Measurements from ENCODE around the gene NEDD4L. TPM values are rescaled to one million over a fixed set of nuclear protein-coding genes. Genes with fewer than 3 reads are reported as not detected.

The NEDD4L gene
- total RNA-seq, 1 donor from 2014 or later: 162 TPM

DNA sequence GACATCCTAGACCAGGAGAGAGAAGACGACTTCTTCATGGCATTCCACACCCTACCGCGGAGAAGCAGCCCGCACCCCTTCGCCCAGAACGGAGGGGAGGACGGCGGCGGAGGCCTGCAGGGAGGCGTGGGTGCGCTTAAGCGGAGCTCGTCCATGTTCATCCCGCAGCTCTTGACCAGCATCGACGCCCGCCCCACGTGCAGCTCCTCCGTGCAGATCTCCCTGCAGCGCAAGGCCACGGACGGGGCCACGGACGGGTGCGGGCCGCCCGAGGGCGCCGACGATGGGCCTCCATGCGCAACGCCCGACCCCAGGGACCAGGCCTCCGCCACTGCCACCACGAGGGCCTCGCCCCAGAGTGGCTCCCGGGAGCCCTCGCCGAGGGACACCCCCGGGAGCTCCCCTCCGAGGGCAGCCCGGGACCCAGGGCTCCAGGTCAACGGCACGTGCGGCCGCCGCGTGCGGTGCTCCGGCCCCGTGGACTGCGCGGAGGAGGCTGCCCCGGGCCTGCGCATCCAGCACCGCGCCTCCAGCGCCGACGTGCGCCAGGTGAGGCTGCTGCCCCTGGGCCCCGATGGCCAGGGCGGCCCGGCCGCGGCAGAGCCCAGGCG is 211.8 kb downstream of the NEDD4L start:
- DNase-seq (ENCODE audit: low spot score, unreplicated experiment): no peak
- Mint-ChIP-seq H3K27ac (peak overlapping the region; percentile 64), H3K36me3 (ENCODE audit: insufficient read depth) (peaks cover 21% of the 10 kb centered on the region), H3K9me3 (ENCODE audit: low read depth) (no peaks in the 10 kb centered on the region), H3K27me3 (no peaks in the 10 kb centered on the region), H3K4me1 (ENCODE audit: low read depth) (peaks cover 10% of the 10 kb centered on the region), H3K4me3 (ENCODE audit: low read depth) (no peak overlapping the region)
- no peak for TF ChIP-seq CTCF (IDR thresholded peaks at IDR 0.05; ENCODE audit: unreplicated experiment)

DNA sequence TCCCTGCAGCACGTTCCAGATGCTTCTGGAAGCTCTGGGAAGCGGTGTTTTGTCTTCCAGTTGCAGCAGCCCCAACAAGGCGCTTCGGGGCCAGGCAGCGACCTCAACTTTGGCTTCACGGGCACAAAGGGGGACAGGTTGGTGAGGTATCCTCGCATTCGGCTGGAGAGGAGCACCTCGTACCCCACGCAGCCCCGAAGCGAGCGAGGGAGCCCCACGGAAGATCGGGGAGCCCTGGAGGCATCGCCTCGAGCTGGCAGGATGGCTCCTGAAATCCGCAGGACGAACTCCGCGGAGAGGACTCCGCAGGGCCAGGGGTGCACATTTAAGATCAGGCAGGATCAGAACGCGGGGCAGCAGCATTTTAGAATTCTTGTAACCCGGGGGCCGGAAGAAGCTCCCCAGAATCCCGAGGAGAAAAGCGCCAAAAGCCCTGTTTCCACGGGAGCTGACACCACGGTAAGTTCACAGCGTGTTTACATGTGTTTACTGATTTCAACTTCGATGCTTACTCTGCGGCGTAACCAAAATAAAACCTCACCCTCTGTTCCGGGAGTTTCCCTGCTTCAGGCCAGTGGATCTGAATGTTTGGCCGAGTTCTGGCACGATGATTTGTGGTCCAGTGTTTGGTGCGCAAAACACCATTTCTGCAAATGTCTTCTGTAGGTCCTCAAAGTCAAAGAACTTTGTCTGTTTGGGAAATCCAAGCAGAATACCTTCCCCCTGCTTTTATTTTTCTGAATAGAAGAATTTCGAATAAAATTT is 212.5 kb downstream of the NEDD4L start:
- peaks cover 21% of the 10 kb centered on the region for H3K36me3 Mint-ChIP-seq (ENCODE audit: insufficient read depth)
- peaks cover 10% of the 10 kb centered on the region for H3K4me1 Mint-ChIP-seq (ENCODE audit: low read depth)
- TF ChIP-seq CTCF (IDR thresholded peaks at IDR 0.05; ENCODE audit: unreplicated experiment): no peak
- DNase-seq (ENCODE audit: low spot score, unreplicated experiment): no peak
- H3K27me3 Mint-ChIP-seq: no peaks in the 10 kb centered on the region
- peak overlapping the region; percentile 65 for H3K27ac Mint-ChIP-seq
- no peaks in the 10 kb centered on the region for H3K9me3 Mint-ChIP-seq (ENCODE audit: low read depth)
- H3K4me3 Mint-ChIP-seq (ENCODE audit: low read depth): no peak overlapping the region

DNA sequence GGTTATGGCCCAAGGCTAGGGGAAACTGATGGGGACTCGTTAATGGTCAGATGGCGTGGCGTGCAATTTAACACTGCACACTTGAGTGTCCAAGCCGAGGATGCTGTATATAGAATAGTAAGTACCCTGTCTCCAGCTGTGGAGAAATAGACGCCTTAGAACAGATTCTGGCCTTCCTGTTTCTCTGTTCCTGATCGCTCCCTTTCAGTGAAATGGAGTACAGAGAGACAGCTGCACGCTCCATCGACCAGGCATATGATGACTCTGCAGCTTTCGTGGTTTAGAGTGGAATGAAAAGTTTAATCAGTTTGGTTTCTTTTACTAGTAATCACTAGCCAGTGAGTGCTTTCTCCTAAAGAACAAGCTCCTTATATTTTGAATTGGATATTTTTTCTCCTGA is 213.4 kb downstream of the NEDD4L start:
- TF ChIP-seq CTCF (IDR thresholded peaks at IDR 0.05; ENCODE audit: unreplicated experiment): no peak
- peaks cover 8% of the 10 kb centered on the region for H3K4me1 Mint-ChIP-seq (ENCODE audit: low read depth)
- peaks cover 20% of the 10 kb centered on the region for H3K36me3 Mint-ChIP-seq (ENCODE audit: insufficient read depth)
- no peaks in the 10 kb centered on the region for H3K9me3 Mint-ChIP-seq (ENCODE audit: low read depth)
- no peak overlapping the region for H3K4me3 Mint-ChIP-seq (ENCODE audit: low read depth)
- no peak for DNase-seq (ENCODE audit: low spot score, unreplicated experiment)
- H3K27me3 Mint-ChIP-seq: no peaks in the 10 kb centered on the region
- H3K27ac Mint-ChIP-seq: peak overlapping the region; percentile 65

DNA sequence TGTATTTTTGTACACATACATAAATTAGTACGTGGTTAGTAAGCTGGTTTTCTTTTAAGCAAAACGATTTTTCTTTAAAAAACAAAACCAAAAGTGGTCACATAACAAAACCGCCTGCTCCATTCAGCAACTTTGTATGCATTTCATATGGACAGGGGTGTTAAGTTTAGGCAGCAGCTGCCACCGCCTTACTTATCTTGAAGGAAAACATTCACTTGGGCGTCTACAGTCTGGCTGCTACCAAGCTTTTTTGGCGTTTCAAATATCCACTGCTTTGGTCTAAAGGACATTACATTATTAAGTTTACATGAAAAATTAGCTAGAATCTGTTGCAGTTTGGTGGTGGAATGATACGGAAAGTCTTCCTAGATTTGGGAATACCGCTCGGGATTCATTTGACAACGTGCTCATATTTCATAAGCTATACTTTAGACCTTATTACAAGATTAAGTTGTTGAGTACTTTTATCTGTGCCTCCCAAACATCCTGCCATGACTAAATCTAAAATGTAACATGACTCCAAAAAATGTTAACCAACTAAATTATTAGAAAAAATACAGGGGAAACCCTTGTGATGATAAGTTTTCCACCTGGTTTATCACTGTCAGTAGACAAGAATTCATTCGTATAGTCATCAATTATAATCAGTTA is 214.8 kb downstream of the NEDD4L start:
- Mint-ChIP-seq H3K4me3 (ENCODE audit: low read depth) (no peak overlapping the region), H3K4me1 (ENCODE audit: low read depth) (peaks cover 17% of the 10 kb centered on the region), H3K36me3 (ENCODE audit: insufficient read depth) (peaks cover 20% of the 10 kb centered on the region), H3K27me3 (no peaks in the 10 kb centered on the region), H3K27ac (no peak overlapping the region), H3K9me3 (ENCODE audit: low read depth) (no peaks in the 10 kb centered on the region)
- TF ChIP-seq CTCF (IDR thresholded peaks at IDR 0.05; ENCODE audit: unreplicated experiment): no peak
- no peak for DNase-seq (ENCODE audit: low spot score, unreplicated experiment)

GRCh38 chr18:58263055-58263957 is 219.3 kb downstream of the NEDD4L start:
- Mint-ChIP-seq H3K4me1 (ENCODE audit: low read depth) (peaks cover 14% of the 10 kb centered on the region), H3K9me3 (ENCODE audit: low read depth) (no peaks in the 10 kb centered on the region), H3K36me3 (ENCODE audit: insufficient read depth) (no peaks in the 10 kb centered on the region), H3K4me3 (ENCODE audit: low read depth) (no peak overlapping the region), H3K27me3 (no peaks in the 10 kb centered on the region), H3K27ac (peak overlapping the region; percentile 69)
- no peak for DNase-seq (ENCODE audit: low spot score, unreplicated experiment)
- TF ChIP-seq CTCF (IDR thresholded peaks at IDR 0.05; ENCODE audit: unreplicated experiment): no peak
